Measurements from ENCODE around the gene IL1RN.

Gene IL1RN

GRCh38 chr2:113173542-113174375 is 46.4 kb downstream of the IL1RN start, which contains the start of gene PSD4:
TSS of gene PSD4 (plus strand) at chr2:113173971. CDS start at chr2:113182457, 8,486 bp downstream.
- DNase-seq: peak; percentile 77 to 92 (median 88)

DNA sequence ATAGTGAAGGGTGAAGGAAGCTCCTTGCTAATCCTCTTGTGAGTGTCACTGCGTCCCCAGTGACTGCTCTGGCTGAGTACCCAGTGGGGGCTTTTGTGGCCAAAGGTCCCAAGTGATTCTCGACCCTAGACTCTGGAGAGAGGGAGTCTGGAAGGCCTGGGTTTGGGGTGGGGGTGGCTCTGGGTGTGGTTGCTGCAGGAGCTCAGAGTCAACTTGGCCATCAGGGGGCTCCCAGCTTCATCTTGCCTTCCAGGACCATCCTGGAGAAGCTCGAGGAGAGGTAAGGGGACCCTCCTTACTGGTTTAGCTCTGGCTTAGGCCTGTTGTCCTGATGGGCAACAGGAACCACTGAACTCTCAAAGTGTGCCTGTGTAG is 47.0 kb downstream of the IL1RN start:
- peak in 1 of 4 experiments; percentile 20 for DNase-seq

- peak in 3 of 4 experiments; percentile 20 to 26 (median 26) for DNase-seq
These were observed 47.7 kb downstream of the IL1RN start for GRCh38 chr2:113175042-113175628.

- no peak for DNase-seq
These were observed 48.6 kb downstream of the IL1RN start for GRCh38 chr2:113175736-113176695.

DNA sequence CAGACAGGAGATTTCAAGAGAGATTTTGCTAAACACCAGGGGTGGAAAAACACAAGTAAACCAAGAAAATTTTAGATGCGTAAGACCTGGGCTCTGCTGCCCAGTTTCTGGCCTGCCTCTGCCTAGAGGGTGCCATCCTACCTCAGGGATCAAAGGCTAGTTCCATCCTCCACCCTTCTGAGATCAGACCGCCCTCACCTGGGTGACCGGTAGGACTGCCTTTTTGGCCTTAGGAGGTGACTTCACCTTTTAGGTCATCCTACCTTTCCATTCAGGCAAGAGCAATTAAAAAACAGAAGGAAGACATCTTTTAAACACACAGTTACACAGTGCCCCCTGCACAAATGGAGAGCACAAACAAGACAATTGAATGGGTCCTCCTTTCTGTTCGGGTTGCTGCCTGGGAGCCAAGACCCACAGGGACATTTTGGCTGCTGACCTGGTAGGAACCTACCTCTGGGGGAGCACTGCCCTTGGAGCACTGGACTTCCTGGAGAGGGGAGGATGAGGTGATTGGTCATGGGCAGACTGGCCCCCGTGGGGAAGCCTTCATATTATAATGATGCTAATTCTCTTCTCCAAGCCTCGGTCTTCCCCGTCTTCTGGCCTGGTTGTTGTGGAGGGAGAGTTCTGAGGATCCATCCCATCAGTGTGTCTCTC is 49.4 kb downstream of the IL1RN start:
- no peak for DNase-seq

- no peak for DNase-seq
These were observed 50.8 kb downstream of the IL1RN start for GRCh38 chr2:113178069-113178746.

DNA sequence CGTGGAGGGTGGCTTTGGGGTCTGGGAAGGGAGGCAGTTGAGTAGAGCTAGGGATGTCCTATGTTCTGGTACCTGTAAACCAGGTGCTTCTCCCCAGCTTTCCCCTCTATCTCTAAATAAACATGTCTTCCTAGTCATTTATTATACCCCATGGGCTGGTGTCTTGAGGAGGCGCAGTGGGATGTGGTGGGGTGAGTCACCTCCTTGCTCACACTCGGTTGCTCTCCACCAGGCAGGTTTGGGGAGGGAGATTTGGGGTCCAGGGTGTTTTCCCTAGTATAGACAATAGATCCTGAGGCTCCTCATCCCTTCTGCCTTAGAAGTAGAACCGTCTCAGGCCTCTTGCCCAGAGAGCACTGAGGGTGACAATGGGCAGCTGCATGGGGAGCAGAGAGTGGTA is 51.5 kb downstream of the IL1RN start:
- no peak for DNase-seq

GRCh38 chr2:113179446-113180045 is 52.1 kb downstream of the IL1RN start:
- DNase-seq: no peak

DNA sequence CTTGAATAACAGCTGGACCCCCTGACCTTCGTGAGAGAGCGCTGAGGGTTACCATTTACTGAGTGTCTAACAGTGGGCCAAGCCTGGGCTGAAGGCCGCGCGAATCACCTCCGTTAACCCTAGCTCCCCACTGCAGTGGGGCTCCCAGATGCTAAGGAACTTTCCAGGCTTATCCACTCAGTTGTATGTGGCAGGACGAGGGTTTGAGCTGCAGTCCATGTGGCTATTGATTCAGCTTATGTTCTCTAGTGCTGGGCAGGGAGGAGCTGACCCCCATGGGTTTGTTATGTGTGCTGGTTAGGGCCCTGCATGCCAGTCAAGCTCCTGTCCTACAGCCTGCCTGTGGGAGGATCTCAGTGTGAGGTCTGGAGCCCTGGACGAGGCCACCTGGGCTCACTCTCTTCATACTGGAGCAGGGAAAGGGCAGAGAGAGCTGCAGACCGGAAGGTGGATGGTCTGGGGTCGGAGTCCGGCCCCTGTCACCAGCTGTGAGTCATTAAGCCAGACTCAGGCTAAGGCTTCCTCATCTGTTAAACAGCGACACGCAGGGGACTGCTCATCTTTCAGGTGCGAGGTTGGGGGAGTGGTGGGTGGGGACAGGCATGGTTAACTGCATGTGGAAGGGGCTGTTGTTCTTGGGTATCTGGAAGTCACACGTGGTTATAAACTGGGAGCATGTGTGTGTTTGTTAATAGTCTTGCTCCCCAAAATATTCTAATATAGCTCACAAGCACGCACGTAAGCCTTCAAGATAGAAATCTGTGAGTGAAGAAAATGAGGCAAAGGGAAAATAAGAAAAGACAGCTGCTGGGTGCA is 52.9 kb downstream of the IL1RN start:
- DNase-seq: peak in 1 of 4 experiments; percentile 16

DNA sequence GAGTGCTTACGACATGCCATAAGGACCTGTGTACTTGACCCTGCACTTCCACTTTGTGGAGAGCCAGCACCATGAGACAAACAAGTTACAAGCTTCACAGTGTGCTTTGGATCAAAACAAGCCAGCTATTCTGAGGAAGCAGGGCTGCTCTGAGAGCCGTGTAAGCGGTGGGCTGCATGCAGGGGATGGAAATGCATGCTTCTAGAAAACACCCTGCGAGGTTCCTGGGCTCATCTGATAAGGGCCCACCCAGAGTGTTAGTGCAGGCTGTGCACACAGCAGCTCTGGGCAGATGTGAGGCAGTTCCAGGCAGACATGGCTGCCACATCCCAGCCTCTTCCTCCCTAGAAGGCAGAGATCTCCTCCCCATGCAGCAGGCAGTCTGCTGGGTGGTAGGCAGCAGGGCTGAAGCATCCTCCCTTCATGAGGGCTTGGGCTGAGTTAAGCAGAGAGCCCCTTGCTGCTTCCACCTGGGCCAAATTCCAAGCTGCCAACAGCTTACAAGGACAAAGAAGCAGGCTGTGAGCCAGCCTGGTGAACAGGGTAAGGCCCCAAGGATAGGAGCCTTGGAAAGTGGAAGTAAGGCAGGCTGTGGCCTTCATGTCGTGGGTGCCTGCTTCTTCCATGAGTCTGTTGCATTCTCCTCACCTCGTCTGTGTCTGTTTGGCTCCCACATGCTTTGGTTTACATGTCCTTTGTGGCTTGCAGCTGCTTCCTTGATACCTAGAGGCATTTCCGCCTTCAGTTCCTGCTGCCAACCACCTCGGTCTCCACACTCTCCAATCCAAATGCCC is 54.1 kb downstream of the IL1RN start:
- peak; percentile 41 to 67 (median 62) for DNase-seq

- DNase-seq: no peak
These were observed 55.3 kb downstream of the IL1RN start for GRCh38 chr2:113182471-113183260.

DNA sequence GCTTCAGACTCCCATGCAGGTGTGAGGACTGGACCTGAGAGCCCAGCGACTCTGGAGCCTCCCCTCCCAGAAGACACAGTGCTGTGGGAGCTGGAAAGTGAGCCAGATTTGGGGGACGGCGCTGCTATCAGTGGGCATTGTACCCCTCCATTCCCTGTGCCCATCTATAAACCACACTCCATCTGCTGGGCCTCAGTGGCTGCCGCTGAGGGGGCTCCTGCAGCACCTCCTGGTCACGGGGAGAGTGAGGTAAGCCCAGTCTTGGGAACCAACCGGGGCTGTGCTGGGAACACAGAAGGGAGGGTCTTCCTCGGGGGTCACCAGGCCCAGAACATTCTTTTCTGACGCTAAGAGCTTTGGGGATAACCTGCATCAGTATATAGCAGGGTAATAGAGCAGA is 55.9 kb downstream of the IL1RN start:
- no peak for DNase-seq

Measured in suppressor macrophage (primary cell).